HG03571 (cell line): Measurements from ENCODE around the gene SIAH2.

Experiments used
- ATAC-seq: cut with Tn5 transposase; IDR thresholded peaks from one replicate; pipeline ENCODE4 v1.9.1; 2021; ENCODE audit not compliant: unreplicated experiment

Gene SIAH2

DNA sequence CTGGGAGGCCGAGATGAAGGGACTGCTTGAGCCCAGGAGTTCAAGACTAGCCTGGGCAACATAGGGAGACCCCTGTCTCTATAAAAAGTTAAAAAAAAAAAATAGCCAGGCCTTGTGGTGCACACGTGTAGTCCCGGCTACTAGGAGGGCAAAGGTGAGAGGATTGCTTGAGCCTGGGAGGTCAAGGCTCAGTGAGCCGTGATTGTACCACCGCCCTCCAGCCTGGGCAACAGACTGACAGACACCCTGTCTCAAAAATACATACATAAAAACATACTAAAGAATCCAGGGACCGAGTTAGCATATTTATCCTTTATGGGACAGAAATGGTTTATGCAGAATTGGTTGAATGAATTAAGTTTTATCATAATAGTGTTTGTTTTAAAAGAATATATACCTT is 13.7 kb downstream of the SIAH2 start:
- no peak for ATAC-seq

GRCh38 chr3:150748684-150749047 is 14.3 kb downstream of the SIAH2 start:
- no peak for ATAC-seq

DNA sequence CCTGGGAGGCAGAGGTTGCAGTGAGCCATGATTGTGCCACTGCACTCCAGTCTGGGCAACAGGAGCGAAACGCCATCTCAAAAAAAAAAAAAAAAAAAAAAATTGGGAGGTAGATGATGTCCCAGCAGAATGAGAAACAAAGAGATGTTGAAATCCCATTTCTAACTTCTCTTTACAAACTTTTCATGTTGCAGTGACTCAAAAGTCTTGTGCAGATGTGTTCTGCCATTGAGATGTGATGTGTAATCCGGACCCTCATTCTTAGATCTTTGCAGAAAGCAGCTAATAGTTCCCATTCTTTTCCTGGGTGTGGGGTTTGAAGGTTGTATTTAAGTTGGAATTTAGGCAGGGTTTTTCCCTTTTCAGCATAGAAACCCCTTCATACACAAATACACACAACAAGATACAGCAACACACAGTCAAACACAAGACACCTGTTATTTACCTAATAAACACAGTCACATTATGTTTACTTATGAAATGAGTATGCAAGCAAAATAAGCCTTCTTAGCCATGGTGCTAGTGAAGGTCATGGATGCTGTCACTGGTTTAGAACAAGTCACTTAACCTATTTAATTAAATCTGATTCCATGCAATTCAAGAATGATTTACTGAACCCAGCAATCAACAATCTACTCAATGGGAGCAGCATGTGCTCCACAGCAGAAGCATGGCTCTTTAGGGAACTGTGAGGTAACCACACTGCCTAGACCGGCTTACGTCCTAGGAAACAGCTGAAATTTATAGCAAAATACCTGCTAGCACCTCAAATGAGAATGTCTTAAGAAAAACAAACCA is 14.9 kb downstream of the SIAH2 start:
- ATAC-seq = no peak

DNA sequence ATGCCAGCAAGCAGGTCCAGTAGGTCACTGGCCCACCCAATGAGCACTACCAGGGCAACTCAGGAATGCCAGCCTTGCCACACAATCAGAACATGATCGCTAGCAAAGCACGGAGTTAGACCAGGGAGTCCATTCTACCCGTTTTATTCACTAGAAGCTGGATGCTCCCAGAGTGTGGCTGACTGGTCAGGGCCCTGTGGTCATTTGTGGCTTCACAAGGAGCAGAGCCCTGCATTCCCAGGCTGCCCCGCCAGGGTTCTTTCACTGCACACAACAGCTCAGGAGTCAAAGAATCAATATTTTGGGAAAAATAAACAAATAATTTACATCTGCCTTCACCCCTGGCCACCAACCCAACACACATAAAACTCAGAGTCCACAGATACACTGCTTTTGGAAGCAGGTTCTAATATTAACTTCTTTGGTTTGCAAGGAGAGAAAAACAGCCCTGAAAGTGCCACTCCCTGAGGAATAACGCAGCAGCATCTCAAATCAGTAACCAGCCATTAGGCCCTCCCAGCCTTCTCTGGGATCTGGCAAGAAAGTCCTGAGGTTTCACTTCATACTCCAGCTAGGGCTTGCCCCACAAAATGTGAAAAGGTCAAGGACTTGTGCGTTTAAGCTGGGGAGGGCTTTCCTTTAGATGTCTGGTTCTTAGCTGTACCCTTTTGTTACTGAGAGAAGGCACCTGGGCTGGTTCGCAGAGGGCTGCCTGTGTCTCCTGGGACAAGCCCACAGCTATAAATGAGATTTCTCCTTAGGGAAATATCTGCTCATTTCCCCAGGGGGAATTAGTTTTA is 16.0 kb downstream of the SIAH2 start:
- no peak for ATAC-seq

DNA sequence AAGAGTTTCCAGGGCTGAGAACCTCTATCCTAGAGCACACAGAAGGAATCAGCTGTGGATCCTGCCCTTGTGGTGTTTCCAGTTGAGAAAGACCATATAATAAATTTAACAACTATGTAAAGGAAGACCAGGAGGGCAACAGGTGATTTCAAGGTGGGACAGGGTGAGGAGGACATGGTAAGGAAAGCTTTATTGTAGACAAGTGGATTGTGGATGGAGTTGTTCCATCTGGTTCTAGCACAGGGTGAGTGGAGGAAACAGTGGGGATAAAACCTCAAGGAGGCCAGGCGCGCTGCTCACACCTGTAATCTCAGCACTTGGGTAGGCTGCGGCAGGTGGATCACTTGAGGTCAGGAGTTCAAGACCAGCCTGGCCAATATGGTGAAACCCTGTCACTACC is 17.1 kb downstream of the SIAH2 start:
- ATAC-seq = no peak

DNA sequence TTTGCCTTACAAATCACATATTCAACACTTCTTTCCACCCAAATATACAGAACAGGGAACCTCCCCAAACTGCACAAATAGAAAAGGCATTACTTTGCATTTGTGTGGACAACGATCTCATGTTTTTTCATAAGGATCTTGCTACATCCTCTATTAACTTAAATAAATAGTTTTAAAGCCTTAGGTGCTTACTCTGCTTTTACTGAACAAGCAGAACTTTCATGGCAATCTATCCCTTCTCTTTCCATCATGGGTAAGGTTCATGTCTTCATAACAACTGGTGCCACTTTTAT is 18.1 kb downstream of the SIAH2 start:
- no peak for ATAC-seq

GRCh38 chr3:150744041-150744918 is 18.7 kb downstream of the SIAH2 start:
- no peak for ATAC-seq

DNA sequence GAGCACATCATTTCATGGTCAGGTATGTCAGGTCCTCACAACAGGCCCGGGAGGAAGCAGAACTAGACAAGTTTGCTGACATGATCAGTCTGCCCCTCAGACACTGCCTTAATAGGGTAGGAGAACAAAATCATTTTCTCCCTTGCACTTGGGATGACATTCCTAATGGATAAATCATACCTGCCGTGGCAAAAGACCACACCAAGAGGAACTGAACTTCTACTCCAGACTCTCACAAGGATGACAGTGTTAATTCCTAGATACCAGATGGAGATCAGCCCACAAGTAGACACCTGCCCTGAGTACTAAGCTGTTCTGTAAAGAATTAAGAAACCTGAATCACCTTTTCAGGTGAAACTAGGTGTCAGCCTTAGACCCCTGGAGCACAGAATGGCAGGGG is 19.5 kb downstream of the SIAH2 start:
- no peak for ATAC-seq

DNA sequence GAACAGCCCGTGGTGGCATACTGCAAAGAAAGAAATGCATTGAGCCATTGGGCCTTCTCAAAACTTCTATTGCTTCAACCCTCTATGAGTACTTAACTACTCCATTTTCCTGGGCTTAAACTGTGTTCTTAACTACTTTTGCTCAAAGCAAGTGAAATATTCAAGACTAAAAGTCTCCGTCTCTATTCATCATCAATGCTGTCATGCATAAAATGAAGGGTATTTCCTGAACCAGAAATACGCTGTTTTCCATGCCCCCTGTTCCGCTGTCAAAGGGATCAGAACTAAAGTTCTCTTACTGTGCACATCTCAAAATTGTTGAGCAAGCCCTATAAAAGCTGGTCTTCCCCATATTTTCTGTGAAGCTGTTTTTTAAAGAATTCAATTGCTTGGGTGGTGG is 20.3 kb downstream of the SIAH2 start:
- ATAC-seq = no peak

DNA sequence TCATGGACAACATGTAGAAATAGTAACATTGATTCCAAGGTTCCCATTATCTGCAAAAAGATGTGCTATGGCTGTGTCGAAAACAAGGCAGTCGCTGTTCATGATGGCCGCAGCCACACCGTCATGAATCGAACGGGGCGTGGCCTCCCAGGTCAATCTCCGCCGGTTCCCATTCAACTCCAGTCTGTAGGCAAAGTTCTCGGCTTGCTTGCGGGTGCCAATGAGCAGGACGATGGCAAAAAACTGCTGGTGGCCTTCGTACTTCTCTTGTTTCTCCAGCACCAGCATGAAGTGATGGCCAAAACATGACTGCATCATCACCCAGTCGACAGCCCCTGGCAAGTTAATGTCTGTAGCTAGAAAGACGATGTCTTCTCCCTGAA is 20.8 kb downstream of the SIAH2 start:
- no peak for ATAC-seq

DNA sequence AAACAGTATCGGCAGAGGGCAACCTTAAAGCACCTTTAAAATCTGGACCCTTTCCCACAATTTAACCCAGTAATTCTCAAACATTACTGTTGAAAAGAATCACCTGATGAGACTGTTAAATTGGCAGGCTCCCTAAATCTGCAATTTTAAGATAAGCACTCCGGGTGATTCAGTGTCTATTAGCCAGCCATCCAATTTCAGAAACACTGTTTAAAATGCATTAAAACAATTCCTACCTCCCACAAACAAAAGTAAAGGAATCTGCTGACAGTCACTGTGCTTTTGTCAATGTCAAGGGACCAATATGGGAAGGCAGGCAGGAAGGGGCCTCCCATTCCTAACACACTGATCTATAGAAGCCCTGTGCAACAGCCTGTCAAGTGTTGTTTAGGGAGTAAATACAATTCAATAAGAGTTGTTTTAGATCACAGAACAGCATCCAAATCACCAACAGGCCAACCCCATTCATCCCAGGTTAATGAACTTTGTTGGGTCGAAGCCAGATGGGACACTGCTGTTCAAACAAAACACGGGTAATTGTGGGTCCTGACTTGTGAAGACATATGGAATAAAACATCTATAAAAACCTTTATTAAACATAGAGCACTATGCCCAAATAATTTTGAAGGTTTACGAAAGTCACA is 21.4 kb downstream of the SIAH2 start:
- ATAC-seq = no peak

DNA sequence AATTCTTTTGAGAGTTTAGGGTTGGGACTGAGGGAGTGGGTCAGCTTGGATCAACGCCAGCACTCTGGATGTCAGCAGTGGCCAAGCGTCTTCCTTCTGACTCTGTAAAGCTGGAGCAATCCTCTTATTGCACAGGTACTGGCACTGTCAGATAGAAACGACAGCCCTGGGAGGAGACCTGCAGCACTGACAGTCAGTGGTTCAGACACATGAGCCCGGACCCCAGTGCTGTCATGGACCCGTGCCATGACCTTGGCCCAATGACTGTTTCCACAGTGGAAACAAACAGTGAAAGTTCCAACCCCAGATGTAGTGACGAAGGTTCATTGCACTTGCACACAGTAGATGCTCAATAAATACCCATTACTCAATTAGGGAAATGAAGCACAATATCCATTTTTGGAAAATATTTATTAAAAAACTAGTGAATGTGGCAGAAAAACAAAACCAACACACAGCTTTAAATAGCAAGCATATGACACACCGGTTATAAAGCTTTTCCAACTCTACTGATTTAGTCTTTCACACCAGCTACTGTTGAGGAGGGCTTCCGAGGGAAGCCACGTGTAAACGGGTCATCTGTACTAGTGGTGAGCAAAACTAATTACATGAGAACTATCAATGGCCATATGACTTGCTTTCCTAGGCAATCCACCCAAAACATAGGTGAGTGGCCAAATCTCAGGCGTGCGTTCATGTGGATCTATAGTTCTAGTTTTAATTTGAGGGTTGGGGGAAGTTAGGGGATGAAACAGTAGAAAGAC is 22.1 kb downstream of the SIAH2 start:
- no peak for ATAC-seq

DNA sequence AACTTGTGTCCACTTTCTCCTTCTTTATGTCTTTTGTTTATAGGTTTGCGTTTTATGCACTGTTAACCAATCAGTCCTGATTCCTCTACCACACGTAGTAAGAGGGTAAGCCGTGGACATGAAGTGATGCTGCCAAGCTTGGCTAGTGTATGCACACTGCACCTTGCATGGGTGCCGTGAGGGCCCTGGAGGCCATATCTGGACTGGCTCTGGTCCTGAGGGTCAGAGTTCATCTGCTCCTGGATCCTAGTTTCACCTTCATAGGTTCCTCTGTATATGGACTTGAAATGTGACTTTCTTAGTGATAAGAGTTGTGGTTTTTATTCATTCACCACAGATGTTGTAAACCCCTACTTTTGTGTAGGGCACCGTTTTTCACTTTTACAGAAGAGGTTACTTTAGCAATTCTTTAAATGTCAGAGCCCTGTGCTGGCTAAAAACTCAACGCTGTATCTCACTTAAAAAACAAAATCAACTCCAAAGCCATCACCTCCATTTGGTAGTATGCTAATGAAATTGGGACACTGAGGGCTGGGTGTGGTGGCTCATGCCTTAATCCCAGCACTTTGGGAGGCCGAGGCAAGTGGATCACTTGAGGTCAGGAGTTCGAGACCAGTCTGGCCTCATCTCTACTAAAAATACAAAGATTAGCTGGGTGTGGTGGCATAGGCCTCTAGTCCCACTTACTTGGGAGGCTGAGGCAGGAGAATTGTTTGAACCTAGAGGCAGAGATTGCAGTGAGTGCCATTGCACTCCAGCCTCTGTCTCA is 22.9 kb downstream of the SIAH2 start:
- peak; percentile 33 for ATAC-seq

DNA sequence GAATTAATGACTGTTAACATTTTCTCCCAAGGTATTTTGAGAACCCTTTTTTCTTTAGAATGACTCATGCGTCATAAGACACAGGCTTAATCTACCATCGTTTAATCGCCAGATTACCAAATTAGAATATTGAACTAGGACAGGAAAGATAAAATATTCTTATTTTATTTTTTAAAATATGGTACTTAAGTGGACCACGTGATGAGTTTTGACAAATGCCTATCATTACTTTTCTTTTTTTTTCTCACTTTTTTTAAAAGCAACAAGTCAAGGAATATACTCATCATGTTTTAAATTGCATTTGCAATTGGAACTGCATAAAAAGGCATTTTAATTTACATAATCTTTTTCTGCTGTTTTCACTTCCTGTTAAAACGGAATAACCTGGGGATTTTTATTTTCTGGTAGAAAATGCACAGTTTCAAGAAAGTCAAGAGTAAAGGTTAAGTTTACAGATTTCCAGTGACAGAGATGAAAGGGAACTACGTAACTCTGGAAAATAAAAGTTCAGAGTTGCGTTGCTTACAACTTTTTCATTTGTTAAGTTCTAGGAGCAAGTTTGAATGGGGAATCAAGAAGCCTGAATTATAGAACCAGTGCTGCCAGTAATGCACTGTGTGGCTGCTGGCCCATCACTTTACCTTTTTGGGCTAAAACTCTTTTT is 23.6 kb downstream of the SIAH2 start:
- ATAC-seq = peak; percentile 33

- no peak for ATAC-seq
Observed at GRCh38 chr3:150738688-150739087, 24.3 kb downstream of the SIAH2 start.

- ATAC-seq = no peak
Observed at GRCh38 chr3:150737874-150738679, 24.9 kb downstream of the SIAH2 start.

- no peak for ATAC-seq
Observed at GRCh38 chr3:150736903-150737832, 25.8 kb downstream of the SIAH2 start.
